Thyroid gland (tissue), 4 donors: ENCODE data around the gene BRWD1. TPM values are rescaled to one million over a fixed set of nuclear protein-coding genes. Genes with fewer than 3 reads are reported as not detected.

ENCODE experiments used
- DNase-seq, 2 donors: peaks; one replicate each; pipeline ENCODE4 v3.0.0-alpha.2; 2019
- H3K27ac ChIP-seq, 3 donors: fragments of 200-600 bp; sonication (generic); 1 replicate in 2 of 3; 2 replicates in 1 of 3; pipeline ENCODE4 v1.5.1; 2016 to 2019; ENCODE audit warnings: mild to moderate bottlenecking in 1 of 3, moderate library complexity in 1 of 3
- H3K27me3 ChIP-seq: fragments of 200-600 bp; sonication (generic); one replicate; pipeline ENCODE4 v1.5.1; 2019
- H3K36me3 ChIP-seq, 2 donors: fragments of 200-600 bp; sonication (generic); one replicate each; pipeline ENCODE4 v1.5.1; 2016 to 2019
- H3K4me1 ChIP-seq, 2 donors: fragments of 200-600 bp; sonication (generic); one replicate each; pipeline ENCODE4 v1.5.1; 2017 to 2019
- H3K4me3 ChIP-seq, 3 donors: fragments of 200-600 bp; sonication (generic); replicated peaks in 1 of 3; 1 replicate in 2 of 3; 2 replicates in 1 of 3; pipeline ENCODE4 v1.5.1; 2016; ENCODE audit warnings: mild to moderate bottlenecking in 1 of 3
- H3K9me3 ChIP-seq: fragments of 200-600 bp; sonication (generic); one replicate; pipeline ENCODE4 v1.5.1; 2017
- POLR2A ChIP-seq, 2 donors: fragments of 450-650 bp; IDR thresholded peaks; one replicate each; pipeline ENCODE4 v1.6.1; 2017; ENCODE audit warnings: antibody characterized with exemption in 2 of 2, mild to moderate bottlenecking in 2 of 2, moderate library complexity in 1 of 2
- WGBS, 2 donors: methylation state at CpG; one replicate each; pipeline ENCODE4 v1.1.5; 2017; 5-methylcytosine and 5-hydroxymethylcytosine counted together
- intact Hi-C: fragments of 100-400 bp; cut with DNase I; formaldehyde crosslinking; loops from one replicate; pipeline ENCODE4 v1.15.1; 2023
- total RNA-seq, 4 donors: library from RNA; depleted of rRNA; stranded (reverse); fragments of >200 nt; gene quantifications; one replicate each; pipeline ENCODE4 v1.2.3, GENCODE V29; 2016
- TF ChIP-seq, protein P1 (sequence below), 6 experiments: fragments of 200-600 bp in 3 of 6; fragments of 450-650 bp in 3 of 6; sonication (generic) in 3 of 6; IDR thresholded peaks; one replicate each; pipeline ENCODE4 v1.5.1; 2016 to 2019; ENCODE audit warnings: antibody characterized with exemption in 6 of 6, mild to moderate bottlenecking in 2 of 6, inconsistent platforms in 1 of 6, moderate library complexity in 1 of 6

The BRWD1 gene
- total RNA-seq, 4 donors from 2014 or later = 66.6 to 125 (median 85.3) TPM

DNA sequence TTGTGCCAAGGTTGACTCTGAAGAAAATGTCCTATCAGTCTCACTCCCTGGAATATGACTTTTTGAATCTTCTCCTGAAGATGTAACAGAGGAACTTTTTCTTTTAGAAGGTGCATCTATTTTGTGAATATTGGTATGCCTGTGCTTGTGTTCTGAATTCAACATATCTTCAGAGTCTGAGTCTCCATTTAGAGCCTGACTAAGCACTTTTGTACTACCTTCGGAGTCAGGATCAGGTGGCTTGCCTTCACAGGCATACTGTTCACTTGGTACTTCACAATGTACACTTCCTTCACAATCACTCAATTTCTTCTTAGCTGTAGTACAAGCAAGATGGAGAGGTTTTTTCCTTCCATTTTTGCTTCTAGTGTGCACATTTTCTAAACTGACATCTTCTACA is 116.6 kb downstream of the BRWD1 start:
- intact Hi-C loops = no loop called here
- Histone ChIP-seq H3K36me3 (peaks cover 13 to 36% of the 10 kb centered on the region in 2 donors), H3K4me1 (peaks cover 3 to 6% of the 10 kb centered on the region in 2 donors), H3K9me3 (no peaks in the 10 kb centered on the region), H3K4me3 (no peak overlapping the region), H3K27me3 (no peaks in the 10 kb centered on the region), H3K27ac (no peak overlapping the region)
- no peak for TF ChIP-seq POLR2A (IDR thresholded peaks at IDR 0.05)
- TF ChIP-seq, protein P1, sequence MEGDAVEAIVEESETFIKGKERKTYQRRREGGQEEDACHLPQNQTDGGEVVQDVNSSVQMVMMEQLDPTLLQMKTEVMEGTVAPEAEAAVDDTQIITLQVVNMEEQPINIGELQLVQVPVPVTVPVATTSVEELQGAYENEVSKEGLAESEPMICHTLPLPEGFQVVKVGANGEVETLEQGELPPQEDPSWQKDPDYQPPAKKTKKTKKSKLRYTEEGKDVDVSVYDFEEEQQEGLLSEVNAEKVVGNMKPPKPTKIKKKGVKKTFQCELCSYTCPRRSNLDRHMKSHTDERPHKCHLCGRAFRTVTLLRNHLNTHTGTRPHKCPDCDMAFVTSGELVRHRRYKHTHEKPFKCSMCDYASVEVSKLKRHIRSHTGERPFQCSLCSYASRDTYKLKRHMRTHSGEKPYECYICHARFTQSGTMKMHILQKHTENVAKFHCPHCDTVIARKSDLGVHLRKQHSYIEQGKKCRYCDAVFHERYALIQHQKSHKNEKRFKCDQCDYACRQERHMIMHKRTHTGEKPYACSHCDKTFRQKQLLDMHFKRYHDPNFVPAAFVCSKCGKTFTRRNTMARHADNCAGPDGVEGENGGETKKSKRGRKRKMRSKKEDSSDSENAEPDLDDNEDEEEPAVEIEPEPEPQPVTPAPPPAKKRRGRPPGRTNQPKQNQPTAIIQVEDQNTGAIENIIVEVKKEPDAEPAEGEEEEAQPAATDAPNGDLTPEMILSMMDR (IDR thresholded peaks at IDR 0.05) = no peak
- 93 to 94% methylated on average over 1 of the region's 1 CpG for WGBS, 2 donors
- no peak for DNase-seq

DNA sequence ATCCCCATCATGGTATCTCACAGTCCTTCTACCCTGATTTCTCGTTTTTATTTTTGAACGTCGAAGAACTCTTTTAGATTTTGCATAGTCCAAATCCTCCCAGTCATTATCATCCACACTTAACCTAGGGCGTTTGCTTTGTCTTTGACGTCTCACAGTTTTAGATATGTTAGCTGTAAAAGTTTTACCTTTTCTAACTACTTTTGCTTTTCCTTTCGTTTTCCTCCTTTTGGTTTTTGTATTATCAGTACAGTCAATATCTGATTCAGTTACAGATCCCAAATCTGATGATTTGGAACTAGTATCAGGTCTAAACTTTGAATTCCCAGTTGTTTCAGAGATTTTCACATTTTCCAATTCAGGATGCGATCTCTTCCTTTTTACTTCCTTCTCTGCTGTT is 117.1 kb downstream of the BRWD1 start:
- intact Hi-C loops = no loop called here
- Histone ChIP-seq H3K27ac (no peak overlapping the region), H3K9me3 (no peaks in the 10 kb centered on the region), H3K4me1 (peaks cover 3 to 6% of the 10 kb centered on the region in 2 donors), H3K36me3 (peaks cover 13 to 31% of the 10 kb centered on the region in 2 donors), H3K4me3 (no peak overlapping the region), H3K27me3 (no peaks in the 10 kb centered on the region)
- DNase-seq = no peak
- WGBS, 2 donors = 85 to 90% methylated on average over 7 of the region's 7 CpGs
- TF ChIP-seq POLR2A (IDR thresholded peaks at IDR 0.05) = no peak
- TF ChIP-seq, protein P1 (IDR thresholded peaks at IDR 0.05) = no peak

DNA sequence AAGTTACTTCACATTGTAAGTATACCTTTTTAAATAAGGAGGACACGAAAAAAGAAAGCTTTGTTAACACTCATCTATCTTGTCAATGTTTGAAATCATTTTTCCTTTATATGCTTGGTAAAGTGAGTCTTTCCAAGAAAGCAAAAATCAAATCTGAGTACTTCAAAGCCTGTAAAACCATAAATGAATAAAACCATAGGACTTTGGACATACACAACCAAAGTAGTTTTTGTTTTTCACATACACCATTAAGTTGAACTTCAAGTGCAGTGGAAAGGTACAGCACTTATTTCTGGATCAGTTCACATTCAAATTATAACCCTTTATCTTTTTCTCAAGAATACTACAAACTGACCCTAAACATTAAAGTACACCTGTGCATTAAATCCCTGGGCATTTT is 120.1 kb downstream of the BRWD1 start:
- H3K4me3 ChIP-seq = no peak overlapping the region
- no peak for DNase-seq
- peaks cover 6 to 9% of the 10 kb centered on the region in 2 donors for H3K36me3 ChIP-seq
- TF ChIP-seq, protein P1 (IDR thresholded peaks at IDR 0.05) = no peak
- TF ChIP-seq POLR2A (IDR thresholded peaks at IDR 0.05) = no peak
- intact Hi-C loops = no loop called here
- no peak overlapping the region for H3K27ac ChIP-seq
- H3K4me1 ChIP-seq = peaks cover 16 to 22% of the 10 kb centered on the region in 2 donors
- WGBS, 2 donors = 95 to 97% methylated on average over 1 of the region's 1 CpG
- no peaks in the 10 kb centered on the region for H3K9me3 ChIP-seq
- no peaks in the 10 kb centered on the region for H3K27me3 ChIP-seq

DNA sequence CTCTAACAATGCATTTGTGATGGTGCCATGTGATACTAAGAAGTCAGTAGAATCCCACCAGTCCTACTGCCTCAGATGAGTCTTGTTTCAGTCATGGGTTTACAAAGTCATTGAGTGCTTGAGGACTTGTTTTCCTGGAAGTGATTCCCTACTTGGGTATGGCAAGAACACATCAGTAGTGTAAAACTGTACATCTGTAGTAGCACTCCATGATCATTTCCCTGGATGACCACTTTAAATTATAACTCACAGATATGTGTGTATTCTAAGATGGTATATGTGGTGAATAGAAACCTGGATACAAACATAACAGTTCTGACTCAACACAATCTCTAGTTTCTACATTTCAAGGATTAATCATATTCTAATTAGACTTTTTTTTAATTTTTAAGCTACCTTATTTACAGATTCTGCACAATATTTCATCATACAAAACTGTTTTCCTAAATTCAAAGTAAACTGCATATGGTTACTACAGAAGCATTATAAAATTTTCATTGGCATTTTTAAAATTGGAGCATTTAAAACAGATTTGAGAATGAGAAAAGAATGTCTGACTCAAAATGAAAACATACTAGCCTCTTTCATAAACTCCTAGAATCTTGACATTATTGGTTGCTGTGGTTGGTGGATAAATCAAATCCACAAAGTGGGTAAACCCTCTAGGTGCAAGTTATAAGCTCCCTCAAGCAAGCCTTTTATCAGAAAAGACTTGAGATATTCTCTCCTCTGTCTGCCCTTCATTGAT is 123.4 kb downstream of the BRWD1 start:
- TF ChIP-seq, protein P1 (IDR thresholded peaks at IDR 0.05) = no peak
- no peak for TF ChIP-seq POLR2A (IDR thresholded peaks at IDR 0.05)
- H3K4me3 ChIP-seq = no peak overlapping the region
- DNase-seq = no peak
- H3K27ac ChIP-seq = no peak overlapping the region
- intact Hi-C loops = no loop called here
- no peaks in the 10 kb centered on the region for H3K36me3 ChIP-seq
- H3K27me3 ChIP-seq = no peaks in the 10 kb centered on the region
- peaks cover 35 to 44% of the 10 kb centered on the region in 2 donors for H3K4me1 ChIP-seq
- H3K9me3 ChIP-seq = no peaks in the 10 kb centered on the region

DNA sequence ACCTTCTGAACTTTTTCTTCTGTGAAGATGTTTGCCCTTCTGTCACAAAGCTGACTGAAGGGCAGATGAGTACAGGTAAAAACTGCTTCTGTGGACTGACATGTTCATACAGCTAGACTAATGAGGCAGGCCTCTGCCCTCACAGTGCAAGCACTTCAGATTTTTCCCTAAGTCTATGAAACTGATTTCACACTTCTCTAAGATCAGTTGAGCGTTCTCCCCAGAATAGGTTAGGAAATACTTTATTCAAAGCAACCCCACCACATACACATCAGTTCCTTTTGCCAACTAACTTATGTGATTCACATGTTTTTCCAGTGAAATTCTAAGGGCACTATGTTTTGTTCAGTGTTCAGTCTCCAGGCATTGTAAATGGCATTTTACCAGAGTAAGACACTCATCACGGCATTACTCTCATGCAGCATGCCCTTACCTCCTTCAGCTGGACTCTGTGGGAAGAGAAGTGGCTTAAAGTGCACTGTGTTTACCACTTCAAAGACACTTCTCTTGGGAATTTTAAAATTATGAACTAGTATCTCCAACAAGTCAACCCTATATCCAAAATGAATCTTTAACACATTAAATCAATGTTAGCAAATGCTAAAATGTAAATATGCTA is 124.8 kb downstream of the BRWD1 start:
- Histone ChIP-seq H3K4me1 (peaks cover 38 to 41% of the 10 kb centered on the region in 2 donors), H3K27ac (peak overlapping the region; percentile 39 to 74 (median 67)), H3K4me3 (no peak overlapping the region), H3K36me3 (no peaks in the 10 kb centered on the region), H3K27me3 (no peaks in the 10 kb centered on the region), H3K9me3 (no peaks in the 10 kb centered on the region)
- WGBS, 2 donors = 37 to 52% methylated on average over 2 of the region's 2 CpGs
- intact Hi-C loops = no loop called here
- peak; percentile 29 to 38 for DNase-seq
- TF ChIP-seq, protein P1 (IDR thresholded peaks at IDR 0.05) = no peak
- TF ChIP-seq POLR2A (IDR thresholded peaks at IDR 0.05) = no peak
